Stimulated activated CD4-positive, alpha-beta T cell treated with anti-CD3 and anti-CD28 coated beads, Interleukin-4, amount 100 ng/mL, for 4 hours (primary cell): Measurements from ENCODE around the gene CRIP3.
"Not testable (repeated sequence)": the region's sequence is repeated elsewhere in the genome, so short reads cannot be mapped to it uniquely, and the experiment has no call there.

Source experiments
- DNase-seq, 2 experiments: peaks; one replicate each; pipeline ENCODE4 v3.0.0-alpha.2; 2020

CRIP3 gene

DNA sequence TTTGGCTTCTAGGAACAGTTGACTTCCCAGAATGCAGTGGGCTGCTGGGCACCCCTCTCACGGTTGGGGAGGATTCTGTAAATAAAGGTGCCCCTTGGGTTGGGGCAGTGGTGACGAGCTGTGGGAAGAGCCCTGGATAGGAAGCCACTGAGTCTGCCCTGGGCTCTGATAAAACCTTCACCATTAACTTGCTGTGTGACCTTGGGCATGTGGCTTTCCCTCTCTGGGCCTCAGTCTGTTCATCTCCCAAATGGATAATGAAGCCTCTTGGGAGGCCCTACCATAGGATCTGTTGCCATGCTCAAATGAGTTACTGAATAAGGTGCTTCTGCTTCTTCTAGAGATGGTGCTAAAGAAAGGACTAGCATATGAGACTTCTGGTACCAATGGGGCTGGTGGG is 3.7 kb downstream of the CRIP3 start:
- no peak for DNase-seq

DNA sequence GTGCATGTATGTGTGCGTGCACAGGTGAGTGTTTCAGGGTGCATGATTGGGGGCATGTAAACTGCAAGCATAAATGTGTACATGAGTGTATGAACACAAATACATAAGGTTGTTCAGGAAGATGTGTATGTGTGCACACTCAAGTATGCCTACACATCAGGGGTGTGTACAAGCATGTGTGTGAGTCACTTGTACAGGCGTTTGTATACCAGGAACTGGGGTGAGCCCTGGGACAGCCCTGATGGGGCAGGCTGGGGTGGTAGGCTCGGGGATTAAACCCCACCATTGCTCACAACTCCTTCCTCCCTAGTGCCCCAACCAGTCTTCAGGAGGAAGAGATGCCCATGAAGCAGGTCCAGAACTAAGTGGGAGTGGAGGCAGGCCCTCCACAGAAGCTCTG is 4.3 kb downstream of the CRIP3 start:
- DNase-seq = no peak

DNA sequence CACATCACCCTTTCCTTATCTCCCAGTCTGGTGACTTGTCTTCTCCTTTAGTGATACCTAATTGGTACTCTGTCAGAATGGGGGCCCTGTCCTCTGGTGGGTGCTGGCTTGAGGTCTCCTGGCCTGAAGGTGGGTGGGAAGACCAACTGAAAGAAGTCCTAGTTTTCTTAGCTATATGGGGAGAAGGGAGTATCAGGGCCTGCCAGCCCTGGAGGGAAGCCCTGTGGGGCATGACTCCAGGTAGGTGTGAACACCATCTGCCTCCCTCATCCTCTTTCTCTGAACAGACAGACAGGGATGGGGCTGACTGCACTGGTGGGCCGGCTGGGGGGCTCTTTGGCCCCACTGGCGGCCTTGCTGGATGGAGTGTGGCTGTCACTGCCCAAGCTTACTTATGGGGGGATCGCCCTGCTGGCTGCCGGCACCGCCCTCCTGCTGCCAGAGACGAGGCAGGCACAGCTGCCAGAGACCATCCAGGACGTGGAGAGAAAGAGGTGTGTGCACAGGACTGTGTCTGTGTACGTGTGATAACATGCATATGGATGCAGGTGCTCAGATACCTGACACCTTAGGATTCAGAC is 4.8 kb downstream of the CRIP3 start:
- no peak for DNase-seq

DNA sequence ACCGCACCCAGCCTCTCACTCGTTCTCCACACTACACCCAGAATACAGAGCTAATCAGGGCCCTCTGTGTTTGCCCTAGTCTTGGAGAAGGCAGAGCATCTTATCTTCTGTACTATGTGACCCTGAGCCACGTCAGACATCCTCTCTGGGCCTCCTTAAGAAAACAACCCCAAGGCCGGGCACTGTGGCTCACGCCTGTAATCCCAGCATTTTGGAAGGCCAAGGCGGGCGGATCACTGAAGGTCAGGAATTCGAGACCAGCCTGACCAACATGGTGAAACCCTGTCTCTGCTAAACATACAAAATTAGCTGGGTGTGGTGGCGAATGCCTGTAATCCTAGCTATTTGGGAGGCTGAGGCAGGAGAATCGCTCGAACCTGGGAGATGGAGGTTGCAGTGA is 5.6 kb downstream of the CRIP3 start:
- DNase-seq = not testable (repeated sequence)

DNA sequence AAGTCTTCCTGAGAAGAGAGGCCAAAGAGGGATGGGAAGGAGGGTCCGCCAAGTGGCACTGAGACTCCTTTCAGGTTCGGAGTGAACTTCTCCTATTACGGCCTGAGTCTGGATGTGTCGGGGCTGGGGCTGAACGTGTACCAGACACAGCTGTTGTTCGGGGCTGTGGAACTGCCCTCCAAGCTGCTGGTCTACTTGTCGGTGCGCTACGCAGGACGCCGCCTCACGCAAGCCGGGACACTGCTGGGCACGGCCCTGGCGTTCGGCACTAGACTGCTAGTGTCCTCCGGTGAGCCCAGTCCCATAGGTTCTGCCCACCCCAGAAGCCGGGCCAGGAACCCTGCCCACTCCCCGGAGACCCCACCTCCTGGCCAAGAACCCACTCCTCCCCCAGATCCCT is 6.5 kb downstream of the CRIP3 start:
- DNase-seq = no peak

DNA sequence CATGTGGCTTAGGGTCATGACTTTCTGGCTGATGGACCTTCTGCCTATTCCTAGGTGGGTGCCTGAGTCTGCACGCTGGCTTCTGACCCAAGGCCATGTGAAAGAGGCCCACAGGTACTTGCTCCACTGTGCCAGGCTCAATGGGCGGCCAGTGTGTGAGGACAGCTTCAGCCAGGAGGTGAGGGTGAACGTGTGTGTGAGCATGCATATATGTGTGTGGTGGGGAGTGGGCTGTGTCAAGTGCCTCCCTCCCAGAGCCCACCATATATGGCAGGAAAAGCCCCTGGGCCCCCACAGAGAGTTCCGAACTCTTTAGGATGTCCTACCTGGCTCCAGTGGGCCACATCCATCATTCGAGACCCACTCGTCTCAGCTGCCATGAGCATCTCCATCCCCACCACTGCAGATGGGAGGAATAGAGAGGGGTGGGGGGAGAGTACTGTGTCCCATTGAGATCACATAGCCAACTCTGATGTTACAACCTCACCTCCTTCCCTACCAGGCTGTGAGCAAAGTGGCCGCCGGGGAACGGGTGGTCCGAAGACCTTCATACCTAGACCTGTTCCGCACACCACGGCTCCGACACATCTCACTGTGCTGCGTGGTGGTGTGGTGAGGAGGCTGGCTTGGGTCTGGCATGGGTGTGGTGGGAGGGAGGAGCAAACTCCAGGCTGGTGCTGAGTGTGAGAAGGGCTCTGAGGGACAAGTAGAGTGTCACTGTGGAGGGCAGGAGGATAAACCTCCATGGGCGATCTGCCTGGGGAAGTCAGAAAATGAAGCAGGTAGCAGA is 7.3 kb downstream of the CRIP3 start:
- no peak for DNase-seq

DNA sequence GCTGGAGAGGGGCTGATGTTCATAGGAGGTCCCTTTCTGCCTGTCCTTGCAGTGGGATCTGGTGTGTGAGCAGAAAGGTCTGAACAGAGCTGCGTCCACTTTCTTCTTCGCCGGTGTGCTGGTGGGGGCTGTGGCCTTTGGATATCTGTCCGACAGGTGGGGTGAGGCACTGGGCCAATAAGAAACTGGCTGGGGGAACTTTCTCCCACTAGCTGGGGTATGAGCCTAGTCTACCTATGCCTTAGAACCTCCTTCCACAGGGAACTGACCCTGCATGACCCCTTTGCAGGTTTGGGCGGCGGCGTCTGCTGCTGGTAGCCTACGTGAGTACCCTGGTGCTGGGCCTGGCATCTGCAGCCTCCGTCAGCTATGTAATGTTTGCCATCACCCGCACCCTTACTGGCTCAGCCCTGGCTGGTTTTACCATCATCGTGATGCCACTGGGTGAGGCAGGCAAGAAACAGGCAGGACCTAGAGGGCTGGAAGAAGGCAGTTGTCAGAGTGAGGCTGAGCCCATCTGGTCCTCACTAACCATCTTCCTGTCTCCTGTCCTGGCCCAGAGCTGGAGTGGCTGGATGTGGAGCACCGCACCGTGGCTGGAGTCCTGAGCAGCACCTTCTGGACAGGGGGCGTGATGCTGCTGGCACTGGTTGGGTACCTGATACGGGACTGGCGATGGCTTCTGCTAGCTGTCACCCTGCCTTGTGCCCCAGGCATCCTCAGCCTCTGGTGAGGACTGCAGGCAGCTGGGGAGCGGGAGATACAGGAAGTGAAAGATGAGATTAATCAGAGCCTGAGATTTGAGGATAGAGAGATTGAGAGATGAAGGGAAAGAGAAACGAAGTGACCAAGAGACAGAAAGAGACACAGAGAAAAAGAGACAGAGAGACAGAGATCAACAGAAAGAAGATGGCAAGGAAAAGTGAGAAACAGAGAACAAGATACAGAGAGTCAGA is 9.0 kb downstream of the CRIP3 start:
- DNase-seq = no peak

DNA sequence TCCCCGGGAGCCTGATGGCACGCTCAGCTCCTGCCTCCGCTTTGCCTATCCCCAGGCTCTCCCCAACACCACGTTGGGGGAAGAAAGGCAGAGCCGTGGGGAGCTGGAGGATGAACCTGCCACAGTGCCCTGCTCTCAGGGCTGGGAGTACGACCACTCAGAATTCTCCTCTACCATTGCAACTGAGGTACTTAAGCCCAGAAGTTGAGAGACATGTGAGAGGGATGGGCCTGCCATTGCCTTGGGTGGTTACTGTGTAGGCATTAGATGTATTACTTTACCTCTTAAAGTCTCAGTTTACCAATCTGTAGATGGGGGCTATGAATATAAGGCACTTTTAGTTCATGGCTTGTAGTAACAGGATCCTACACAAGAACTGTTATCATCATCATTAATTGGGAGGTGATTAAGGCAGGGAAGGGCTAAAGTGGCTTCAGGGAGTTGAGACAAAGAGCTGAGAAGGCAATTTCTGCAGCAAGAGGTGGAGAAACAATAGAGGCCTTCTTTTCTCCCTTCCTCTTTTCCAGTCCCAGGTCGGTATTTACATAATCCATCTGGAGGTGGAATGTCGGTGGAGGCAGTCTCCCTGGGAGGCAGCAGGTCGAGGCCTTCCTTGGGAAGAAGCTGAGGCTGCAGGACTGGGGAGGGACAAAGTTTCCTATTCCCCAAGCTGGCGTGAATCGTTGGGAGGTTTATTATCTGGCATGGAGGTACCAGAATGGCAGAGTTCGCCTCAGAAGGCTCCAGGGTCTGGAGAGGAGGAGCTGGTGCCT is 9.9 kb downstream of the CRIP3 start:
- no peak for DNase-seq

DNA sequence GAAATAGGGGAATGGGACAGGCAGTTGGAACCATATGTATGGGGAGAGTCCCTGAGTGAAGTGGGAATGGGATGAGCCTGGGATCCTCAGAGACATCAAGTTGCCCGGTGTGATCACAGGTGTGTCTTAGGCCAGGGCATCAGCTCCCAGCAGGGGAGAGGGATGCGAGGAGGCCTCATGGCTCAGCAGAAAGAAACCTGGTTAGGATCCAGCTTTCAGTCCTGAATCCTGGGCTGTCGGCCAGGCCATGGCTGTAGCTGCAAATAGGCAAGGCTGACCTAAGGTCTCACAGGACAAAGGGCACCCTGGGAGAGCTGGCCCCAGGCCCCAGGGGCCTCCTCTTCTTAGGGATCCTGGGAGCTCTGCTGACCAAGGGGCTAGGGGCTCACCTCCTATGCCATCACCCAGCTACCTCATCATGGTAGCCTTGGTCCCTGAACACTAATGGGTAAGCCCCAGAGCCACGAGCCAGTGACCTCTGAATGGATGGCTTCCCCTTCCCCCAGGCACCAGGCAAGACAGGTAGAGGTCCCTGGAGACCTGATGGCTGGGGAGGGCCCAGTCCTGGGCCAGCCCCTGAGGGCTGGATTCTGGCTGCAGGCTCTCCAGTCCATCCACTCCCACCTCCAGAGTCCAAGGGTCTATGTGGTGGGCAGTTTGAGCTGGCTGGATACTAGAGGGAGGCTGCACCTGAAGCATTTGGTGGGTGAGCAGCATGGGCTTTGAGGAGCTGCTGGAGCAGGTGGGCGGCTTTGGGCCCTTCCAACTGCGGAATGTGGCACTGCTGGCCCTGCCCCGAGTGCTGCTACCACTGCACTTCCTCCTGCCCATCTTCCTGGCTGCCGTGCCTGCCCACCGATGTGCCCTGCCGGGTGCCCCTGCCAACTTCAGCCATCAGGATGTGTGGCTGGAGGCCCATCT is 10.7 kb downstream of the CRIP3 start, which contains the start of gene SLC22A7:
SLC22A7 (plus strand) TSS at position 617 of the 921 bp plus-strand sequence; CDS start at position 716, 99 bp downstream.
- no peak for DNase-seq

DNA sequence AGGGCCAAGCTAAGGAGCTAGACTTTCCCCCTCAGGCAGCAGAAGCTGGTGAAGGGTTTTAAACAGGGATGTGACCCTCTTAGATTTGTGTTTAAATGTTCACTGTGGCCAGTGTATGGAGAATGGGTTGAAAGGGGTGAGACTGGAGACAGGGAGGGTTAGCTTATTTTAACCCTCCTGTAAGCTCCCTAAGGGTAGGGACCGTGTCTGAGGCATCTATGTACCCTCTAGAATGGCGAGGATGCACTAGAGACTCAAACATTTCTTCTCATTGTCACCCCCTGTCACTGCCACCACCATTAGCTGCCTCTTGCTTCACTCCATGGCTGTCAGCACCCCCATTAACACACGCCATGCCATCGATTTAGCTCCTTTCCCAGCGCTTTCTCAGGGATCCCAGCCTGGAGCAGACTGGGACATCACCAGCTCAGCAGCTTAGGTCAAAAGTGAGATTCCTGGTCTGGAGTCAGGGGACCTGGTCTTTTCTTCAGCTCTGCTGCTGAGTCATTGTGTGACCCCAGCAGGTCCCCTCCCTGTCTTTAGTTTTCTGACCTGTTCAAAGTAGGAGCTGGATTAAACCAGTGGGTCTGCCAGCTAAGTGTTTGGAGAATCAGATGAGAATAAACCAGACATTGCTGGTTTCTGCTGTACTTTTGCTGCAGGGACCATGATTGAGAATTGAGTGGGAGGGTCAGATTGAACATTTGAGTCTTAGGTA is 11.7 kb downstream of the CRIP3 start:
- DNase-seq = no peak

DNA sequence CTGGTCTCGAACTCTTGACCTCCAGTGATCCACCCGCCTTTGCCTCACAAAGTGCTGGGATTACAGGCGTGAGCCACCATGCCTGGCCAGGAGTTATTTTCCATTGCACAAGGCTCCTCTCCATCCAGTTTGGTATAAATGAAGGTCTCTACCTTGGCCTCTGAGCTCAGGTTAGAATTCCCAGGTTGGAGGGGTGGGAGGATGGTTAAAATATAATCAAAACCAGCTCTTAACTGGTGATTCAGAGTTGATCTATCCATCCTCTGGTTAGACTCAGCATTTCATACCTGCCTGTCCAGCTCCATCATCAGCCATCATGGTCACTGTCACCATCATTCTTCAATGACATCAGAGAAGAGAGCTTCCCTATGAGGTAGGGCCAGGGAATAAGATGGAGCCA is 13.2 kb downstream of the CRIP3 start:
- DNase-seq = no peak

DNA sequence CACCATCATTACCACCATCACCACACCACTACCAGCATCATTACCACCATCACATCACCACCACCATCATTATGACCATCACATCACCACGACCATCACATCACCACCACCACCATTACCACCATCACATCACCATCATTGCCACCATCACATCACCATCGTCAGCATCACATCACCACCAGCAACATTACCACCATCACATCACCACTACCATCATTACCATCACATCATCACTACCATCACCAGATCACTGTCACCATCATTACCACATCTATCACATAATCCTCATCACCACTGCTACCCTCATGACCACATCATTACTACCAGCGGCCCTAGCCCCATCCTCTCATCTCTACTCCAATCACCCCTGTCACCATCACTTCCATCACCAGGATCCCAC is 14.1 kb downstream of the CRIP3 start:
- no peak for DNase-seq

DNA sequence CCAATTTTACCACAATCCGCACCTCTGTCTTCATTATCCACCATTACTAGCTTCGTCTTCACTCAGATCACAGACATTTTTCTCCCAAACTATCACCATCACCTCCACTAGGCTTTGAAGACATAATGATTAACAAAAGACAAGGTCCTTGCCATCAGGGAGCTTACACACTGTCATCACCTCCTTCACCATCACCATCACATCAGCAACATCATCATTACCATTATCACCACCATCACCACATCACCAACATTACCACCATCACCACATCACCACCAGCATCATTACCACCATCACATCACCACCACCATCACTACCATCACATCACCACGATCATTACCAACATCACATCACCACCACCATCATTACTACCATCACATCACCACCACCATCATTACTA is 14.9 kb downstream of the CRIP3 start:
- no peak for DNase-seq

DNA sequence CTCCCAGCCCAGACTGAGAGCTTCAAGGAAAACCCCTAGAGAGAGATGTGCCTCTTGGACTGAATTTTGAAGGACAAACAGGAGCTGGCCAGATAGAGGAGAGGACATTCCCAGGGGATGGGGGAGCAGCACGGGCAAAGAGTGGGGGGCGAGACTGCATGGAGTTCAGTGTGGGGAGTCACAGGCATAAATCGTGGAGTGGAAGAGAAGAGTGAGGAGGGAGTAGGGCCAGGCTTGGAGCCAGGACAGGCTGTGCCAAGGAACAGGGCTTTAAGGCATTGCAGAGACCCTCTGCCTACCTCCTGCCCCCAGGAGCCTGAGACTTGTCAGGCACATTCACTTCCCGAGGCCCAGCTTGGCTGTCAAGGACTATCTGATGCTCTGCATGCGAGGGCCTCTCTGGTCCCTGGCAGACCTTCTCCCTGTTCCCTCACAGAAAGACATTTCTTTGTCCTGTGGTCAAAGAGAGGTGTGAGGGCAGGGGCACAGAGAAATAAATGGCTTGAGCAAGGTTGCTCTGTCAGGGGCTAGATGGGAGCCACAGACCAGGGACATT is 15.8 kb downstream of the CRIP3 start:
- DNase-seq = no peak

DNA sequence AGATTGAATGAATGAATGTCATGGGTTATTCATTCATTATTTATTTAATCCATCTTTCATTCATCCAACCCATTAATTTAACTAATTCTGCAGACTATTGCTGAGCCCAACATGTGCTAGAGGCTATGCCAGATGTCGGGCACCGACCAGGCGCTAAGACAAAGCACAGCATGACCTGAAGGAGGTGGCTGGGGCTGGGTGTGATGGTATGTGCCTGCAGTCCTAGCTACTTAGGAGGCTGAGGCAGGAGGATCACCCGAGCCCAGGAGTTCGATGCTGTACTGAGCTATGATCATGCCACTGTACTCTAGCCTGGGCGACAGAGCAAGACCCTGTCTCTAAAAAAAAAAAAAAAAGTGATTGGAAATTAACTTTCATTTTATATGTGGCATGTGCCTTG is 16.3 kb downstream of the CRIP3 start:
- no peak for DNase-seq

DNA sequence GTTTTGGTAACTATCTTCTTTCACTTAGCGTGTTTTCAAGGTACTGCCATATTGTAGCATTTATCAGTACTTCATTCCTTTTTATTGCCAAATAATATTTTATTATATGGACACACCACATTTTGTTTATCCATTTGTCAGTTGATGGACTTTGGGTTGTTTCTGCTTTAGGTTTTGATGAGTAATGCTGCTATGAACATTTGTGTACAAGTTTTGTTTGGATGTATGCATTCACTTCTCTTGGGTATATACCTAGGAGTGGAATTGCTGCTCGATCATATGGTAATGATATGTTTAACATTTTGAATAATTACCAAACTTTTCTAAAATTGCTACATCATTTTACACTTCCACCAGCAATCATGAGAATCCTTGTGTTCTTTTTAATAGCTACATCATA is 16.9 kb downstream of the CRIP3 start:
- no peak for DNase-seq

DNA sequence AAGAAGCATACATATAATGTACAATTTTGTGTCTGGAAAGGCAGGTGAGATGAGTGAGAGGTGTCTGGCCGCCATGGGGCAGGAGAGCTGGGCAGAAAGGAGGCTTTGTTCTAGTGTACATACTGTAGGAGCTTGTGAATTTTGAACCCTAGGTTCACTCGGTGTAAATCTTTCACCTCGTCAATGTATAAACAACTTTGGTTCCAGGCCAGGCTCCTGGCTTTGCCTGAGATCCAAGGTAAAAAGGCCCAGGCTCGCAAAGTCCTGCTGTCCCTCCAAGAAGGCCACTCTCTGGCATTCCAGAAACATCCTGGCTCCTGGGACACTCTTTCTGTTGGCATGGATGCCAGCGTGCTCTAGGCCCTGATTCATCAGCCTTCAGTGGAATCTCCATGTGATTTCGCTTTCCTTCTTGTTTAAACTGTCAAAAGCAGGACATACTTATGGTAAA is 17.7 kb downstream of the CRIP3 start:
- no peak for DNase-seq

DNA sequence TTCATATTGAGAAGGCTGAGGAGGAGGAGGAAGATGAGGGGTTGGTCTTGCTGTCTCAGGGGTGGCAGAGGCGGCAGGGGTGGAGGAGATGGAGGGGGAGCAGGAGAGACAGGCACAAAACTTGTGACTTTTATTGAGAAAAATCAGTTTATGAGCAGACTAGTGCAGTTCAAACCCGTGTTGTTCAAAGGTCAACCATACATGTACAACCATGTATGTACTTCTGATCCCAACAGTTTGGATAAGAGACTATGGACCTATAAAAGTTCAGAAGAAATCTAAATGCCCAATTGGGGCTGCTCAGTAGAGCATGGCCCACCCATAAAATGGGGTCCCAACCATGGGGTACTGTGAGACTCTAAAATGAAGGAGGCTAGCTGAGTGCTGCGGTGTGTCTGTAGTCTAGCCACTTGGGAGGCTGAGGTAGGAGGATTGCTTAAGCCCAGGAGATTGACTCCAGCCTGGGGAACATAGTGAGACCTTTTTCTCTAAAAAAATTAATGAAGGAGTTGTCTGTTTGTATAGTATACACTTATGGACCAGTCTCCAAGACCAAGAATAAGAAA is 18.2 kb downstream of the CRIP3 start:
- DNase-seq = no peak

DNA sequence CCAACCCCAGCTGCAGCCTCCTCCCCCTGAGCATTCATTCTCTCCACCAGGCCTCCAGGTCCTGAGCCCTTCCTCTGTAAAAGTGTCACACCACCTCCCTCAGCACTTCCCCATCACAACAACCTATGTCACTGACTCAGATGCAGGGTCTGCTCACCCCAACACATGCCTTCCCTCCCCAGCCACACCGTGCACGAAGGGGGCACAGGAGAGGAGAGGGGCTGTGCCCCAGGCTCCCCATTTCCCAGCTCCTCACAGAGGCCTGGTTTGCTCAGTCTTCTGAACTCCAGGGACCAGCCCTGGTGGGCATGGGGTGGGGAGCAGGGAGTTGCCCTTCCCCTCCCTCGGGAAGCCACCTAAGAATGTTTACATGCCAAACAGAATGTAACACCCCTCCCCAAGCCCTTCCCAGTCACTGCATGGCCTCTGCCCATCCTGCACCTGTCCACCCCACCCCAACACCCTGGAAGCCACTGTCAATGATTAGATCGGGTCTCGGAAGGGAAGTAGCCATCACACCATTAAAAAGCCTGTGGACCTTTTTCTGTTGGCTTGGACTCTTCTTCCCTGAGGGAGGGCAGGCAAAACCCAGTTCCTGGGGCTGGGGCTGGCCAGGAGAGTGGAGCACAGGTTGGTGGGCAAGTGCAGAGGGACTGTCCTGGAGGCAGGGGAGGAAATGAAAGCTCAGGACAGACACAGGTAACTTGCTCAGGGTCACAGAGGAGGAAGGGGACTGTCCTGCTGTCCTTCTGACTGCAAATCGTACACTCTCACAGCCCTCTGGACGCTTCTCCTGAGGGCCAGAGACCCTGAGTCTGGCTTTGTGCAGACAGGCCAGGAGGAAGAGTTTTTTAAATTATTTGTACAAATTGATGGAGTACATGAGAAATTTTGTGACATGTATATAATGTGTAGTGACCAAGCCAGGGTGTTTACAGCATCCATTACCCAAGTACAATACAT is 20.6 kb downstream of the CRIP3 start:
- DNase-seq = no peak
